HG03175 (cell line): ENCODE results near the gene POLR1C.
"Not testable (repeated sequence)": the region's sequence is repeated elsewhere in the genome, so short reads cannot be mapped to it uniquely, and the experiment has no call there.

Experiments used
- ATAC-seq: cut with Tn5 transposase; IDR thresholded peaks from one replicate; pipeline ENCODE4 v1.9.1; 2021; ENCODE audit warnings: mild to moderate bottlenecking, moderate library complexity; ENCODE audit not compliant: unreplicated experiment

Gene POLR1C

GRCh38 chr6:43492673-43493072, 24.2 kb upstream of the POLR1C start:
- ATAC-seq = no peak

- ATAC-seq = no peak
Observed at GRCh38 chr6:43493230-43493629, 23.7 kb upstream of the POLR1C start.

GRCh38 chr6:43493833-43494232, 23.1 kb upstream of the POLR1C start:
- no peak for ATAC-seq

GRCh38 chr6:43494321-43494720, 22.6 kb upstream of the POLR1C start:
- ATAC-seq = no peak

GRCh38 chr6:43494766-43495165, 22.1 kb upstream of the POLR1C start:
- no peak for ATAC-seq

GRCh38 chr6:43495409-43495941, 21.4 kb upstream of the POLR1C start:
- ATAC-seq = no peak

GRCh38 chr6:43496370-43497128, 20.3 kb upstream of the POLR1C start:
- no peak for ATAC-seq

GRCh38 chr6:43497129-43497396, 19.8 kb upstream of the POLR1C start:
- no peak for ATAC-seq

GRCh38 chr6:43497689-43498088, 19.2 kb upstream of the POLR1C start:
- ATAC-seq = no peak

- not testable (repeated sequence) for ATAC-seq
Observed at GRCh38 chr6:43498291-43498690, 18.6 kb upstream of the POLR1C start.

GRCh38 chr6:43499028-43499815, 17.7 kb upstream of the POLR1C start:
- no peak for ATAC-seq

- no peak for ATAC-seq
Observed at GRCh38 chr6:43500921-43501320, 16.0 kb upstream of the POLR1C start.

GRCh38 chr6:43502666-43503065, 14.2 kb upstream of the POLR1C start:
- ATAC-seq = no peak

- no peak for ATAC-seq
Observed at GRCh38 chr6:43503443-43503842, 13.4 kb upstream of the POLR1C start.

GRCh38 chr6:43504756-43505593, 11.9 kb upstream of the POLR1C start:
- no peak for ATAC-seq

GRCh38 chr6:43505718-43506117, 11.2 kb upstream of the POLR1C start:
- ATAC-seq = no peak

- ATAC-seq = no peak
Observed at GRCh38 chr6:43506171-43506570, 10.7 kb upstream of the POLR1C start.

GRCh38 chr6:43506667-43507471, 10.0 kb upstream of the POLR1C start:
- ATAC-seq = peak; percentile 53

GRCh38 chr6:43508481-43509141, 8.3 kb upstream of the POLR1C start:
- ATAC-seq = no peak
